SHP77 (cell line): ENCODE results near the gene ZIC2.

Experiments used
- DNase-seq, 2 experiments: peaks; one replicate each; lab custom pipeline; 2025; lab: John Stamatoyannopoulos, UW

The ZIC2 gene

DNA sequence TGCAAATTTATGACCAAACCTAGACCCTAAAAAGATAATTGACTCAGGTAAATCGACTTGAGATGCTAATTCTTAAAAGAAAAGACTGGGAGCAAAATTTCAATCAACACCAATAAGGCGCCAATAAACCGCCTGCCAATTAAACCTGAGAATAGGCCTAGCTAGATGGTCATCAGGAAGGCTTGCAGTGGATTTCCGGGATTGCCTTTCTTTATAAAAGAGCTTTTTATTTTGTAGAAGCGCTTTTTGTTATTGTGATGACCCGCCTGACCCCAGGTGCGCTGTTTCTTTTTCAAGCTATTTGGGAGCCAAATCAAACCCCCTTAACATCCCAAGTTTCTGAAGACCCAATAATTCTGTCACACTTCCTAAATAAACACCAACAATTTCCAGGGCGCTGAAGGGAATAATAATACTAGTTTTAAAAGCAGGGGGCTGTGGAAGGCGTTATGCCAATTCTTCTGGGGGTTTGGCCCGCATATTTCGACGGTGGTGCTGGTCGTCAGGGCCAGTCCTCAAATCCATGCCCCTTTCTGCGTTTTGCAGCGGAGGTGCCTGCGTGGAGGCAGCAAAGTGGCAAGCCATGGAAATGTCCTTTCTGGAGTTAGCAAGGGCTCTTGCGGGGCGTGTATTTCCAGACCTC is 7.2 kb upstream of the ZIC2 start:
- DNase-seq: no peak

GRCh38 chr13:99974939-99975561 is 6.5 kb upstream of the ZIC2 start:
- no peak for DNase-seq

DNA sequence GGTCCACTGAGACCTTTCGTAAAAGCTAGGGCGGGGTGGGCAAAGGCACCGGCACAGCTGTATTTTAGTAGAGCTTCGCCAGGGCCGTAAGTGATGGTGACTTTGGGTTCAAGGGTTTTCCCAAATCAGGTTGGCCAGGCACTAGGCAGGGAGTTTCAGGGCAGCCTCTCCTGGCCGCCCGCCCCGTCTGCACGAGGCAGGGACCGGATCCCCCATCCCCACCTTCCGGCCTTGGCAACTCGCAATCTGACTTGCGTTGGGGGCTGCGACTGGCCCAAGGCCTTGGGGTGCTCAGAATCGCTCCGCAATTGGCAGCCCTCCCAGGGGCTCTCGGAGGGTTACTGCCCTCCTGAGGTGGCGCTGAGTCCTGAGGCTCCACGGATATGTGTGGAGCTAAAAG is 6.0 kb upstream of the ZIC2 start:
- DNase-seq: no peak

DNA sequence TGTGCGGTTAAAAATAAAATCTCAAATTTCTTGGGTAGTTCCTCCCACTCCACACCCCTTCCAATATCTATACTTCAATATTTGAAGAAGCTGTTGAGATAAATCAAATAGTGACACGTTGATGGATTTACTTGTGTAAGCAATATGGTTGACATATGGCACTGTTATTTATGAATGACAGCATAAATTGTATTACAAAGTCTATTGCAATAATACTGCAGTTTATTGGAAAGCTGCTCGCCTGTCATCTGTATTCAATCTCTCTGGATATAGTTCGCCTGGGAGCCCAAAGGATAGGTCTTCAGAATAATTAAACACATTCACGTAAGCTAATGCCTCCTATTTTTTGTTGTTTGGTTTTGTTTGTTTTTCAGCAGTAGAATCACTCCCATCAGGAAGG is 5.0 kb upstream of the ZIC2 start:
- no peak for DNase-seq

DNA sequence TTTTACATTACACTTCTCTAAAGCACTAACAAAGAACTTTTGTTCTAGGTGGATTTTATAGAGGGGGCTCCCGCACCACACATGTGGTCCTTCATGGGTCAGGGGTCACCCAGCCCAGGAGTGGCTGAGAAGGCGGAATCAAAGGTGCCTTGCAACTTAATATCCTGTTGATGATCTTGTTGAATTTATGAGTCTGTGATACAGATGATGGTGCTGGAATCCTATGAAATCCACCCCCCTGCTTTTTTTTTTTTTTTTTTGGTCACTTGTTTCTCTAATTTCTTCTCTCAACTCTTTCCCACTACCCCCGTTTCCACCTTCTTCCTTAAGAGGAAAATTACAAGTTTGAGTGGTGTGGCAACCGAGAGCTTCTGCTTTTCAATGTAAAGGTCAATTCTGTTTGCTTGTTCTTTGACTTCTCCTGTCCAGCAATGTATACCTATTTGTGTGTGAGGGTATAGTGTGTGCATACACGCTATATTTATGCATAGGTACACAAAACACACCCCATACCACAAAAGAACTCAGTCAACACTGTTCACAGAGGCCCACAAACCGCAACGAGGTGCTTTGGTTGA is 4.2 kb upstream of the ZIC2 start:
- DNase-seq: no peak

GRCh38 chr13:99977912-99978798 is 3.4 kb upstream of the ZIC2 start:
- DNase-seq: no peak

DNA sequence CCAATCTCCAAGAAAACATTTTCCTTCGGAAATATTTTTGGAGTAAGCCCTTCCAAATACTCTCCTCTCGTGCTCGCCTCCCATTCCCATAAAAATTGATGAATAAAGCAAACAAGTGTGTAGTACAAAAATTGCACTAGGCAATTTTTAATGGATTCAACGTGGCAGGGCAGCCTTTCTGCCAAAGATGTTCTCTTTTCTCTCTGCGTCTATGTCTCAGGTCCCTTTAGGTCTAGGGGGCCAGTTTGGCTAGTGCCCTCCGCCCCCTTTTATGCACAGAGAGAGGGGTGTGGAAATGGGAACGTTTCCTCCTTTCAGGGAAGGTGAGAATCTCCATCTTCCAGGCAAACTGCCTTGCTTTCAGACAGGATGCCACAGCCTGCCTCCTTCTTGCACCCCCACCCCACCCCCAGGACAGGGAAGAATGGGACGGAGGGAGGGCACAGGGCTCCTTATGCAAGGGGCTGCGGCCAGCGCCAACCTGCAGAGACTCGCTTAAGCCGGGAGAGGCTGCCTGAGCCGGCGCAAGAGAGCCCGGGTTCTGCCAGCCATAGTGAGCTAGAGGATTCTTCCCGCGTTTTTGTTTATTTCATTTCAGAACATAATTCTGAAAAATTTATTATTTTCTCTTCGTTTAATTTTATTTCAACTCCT is 2.7 kb upstream of the ZIC2 start:
- no peak for DNase-seq

DNA sequence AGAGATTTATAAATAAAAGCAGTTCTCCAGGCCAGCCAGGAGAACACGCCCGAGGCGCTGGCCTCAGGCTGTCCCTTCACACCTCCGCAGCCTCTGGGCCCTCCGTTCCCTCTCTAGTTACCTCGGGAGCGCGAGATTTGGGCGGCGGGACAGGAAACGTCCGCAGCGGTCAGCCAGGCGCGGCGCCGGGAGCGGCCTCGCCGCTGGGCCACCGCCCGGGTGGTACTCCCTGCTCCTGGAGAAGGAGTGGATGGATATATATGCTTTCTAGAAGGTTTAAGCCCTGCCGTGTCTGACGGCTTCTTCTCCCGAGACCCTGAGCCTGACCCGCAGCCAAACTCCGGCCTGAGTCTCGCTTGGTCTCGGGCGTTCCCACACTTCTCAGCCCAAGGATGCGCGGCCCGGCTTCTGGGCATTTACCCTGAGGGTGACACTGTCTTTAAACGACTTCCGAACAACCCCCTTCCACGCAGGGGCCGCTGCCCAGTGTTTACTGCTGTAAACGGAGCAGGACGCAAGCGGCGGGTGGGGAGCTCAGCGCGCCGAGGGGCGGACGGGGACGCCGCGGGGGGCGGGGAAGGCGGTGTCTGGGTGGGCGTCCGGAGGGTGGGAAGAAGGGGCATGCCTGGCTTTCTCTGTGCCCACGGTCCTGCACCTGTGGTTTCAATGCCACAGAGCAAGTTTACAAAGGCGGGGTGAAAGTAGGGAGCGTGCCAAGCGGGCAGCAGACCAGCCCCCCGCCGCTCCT is 2.0 kb upstream of the ZIC2 start:
- no peak for DNase-seq

DNA sequence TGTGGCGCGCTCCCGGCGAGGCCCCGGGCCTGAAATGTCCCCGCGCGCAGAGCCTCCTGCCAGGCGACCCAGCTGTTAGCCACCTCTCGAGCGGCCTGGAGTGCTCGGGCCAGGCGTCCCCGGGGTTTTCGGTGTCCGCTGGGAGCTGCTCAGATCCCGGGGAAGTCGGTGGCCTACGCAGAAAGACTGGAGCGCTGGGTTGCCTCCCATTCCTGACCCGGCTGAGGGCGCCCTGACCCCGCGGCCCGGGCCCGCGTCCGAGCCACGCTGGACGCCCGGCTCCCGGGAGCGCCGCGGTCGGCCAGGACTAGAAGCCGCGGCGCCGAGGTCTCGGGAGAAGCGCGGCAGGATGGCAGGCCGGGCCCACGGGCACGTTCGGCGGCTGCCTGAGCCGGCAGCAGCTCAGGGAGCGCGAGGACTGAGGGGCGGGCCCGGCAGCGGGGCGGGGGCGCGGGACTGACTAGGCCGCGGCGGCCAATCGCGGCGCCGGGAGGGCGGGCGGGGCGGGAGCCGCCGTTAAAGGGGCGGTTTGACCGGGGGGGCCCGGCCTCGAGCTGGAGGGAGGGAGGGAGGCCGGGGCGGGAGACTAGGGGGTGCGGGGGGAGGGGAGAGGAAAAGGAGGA is 1.3 kb upstream of the ZIC2 start:
- no peak for DNase-seq

GRCh38 chr13:99980824-99981734 is 505 bp upstream of the ZIC2 start:
- no peak for DNase-seq

- no peak for DNase-seq
Measured at GRCh38 chr13:99982036-99982730, 599 bp downstream of the ZIC2 start.

GRCh38 chr13:99982731-99983498 is 1.3 kb downstream of the ZIC2 start:
- DNase-seq: no peak

GRCh38 chr13:99983499-99984401 is 2.2 kb downstream of the ZIC2 start:
- DNase-seq: no peak

DNA sequence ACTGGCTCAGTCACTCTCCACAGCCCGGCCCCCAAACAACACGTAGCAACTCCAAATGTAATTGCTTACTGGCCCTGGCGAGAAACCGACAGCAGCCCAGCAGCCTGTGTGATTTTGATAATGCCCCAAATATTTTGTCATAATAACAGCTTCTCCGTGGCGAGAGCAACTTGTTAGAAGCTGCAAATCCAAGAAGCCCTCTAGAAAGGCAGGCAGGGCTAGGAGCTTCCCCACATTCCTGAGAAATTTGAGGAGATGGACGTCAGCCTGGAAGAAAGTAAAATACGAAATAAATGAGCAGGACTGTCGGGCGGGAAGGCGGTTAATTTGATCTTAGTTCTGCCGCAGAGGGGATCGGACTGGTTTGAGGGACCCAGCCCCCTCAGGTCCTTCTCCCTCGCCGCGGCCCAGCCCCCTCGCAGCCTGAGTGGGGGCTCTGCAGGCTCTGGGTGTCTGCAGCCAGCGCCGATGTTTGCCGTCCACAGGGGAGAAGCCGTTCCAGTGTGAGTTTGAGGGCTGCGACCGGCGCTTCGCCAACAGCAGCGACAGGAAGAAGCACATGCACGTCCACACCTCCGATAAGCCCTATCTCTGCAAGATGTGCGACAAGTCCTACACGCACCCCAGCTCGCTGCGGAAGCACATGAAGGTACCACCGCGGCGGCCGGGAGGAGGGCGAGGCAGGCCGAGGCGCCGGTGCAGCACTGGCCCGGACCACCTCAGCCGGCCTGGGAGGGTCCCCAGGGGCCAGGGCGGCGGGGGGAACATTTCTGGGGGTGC is 3.1 kb downstream of the ZIC2 start:
- DNase-seq: no peak

DNA sequence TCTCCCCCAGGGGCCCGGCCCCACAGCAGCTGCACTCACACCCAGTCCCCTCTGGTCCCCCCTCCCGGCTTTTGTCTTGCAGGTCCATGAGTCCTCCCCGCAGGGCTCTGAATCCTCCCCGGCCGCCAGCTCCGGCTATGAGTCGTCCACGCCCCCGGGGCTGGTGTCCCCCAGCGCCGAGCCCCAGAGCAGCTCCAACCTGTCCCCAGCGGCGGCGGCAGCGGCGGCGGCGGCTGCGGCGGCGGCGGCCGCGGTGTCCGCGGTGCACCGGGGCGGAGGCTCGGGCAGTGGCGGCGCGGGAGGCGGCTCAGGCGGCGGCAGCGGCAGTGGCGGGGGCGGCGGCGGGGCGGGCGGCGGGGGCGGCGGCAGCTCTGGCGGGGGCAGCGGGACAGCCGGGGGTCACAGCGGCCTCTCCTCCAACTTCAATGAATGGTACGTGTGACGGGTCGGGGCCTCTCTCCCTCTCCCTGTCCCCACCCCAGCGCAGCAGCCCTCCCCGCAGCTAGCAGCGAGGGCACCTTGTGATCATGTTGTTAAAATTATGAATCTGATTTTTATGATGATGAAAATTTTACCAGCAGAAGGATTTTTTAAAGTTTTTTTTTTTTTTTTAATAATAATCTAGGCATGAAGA is 3.8 kb downstream of the ZIC2 start:
- no peak for DNase-seq

- DNase-seq: no peak
Measured at GRCh38 chr13:99985886-99986527, 4.4 kb downstream of the ZIC2 start.
